GM12878 (cell line): Measurements from ENCODE around the gene RFX3. TPM values are rescaled to one million over a fixed set of nuclear protein-coding genes. Genes with fewer than 3 reads are reported as not detected.

Source experiments
- ATAC-seq: fragments of 200-7000 bp; cut with Tn5 transposase; 3 replicates; pipeline ENCODE4 v1.9.1; 2020; ENCODE audit warnings: mild to moderate bottlenecking, moderate library complexity
- BruUV-seq: library from RNA; stranded (reverse); fragments of 400-500 nt; replicated peaks from 2 replicates; lab custom pipeline; 2021; lab: Mats Ljungman, UMichigan
- CTCF ChIA-PET: fragments of 300-600 bp; sonication (Branson Sonifier 250); formaldehyde crosslinking; extraction: SDS; loops from one replicate; lab custom pipeline; 2021; ENCODE audit warnings: inconsistent platforms; lab: Yijun Ruan, JAX
- POLR2A ChIA-PET: fragments of 350-600 bp; formaldehyde crosslinking; extraction: SDS; loops from one replicate; lab custom pipeline; 2021; ENCODE audit warnings: inconsistent platforms; lab: Charles Lee
- RAD21 ChIA-PET: fragments of 300-600 bp; sonication (Branson Sonifier 250); formaldehyde crosslinking; loops from one replicate; lab custom pipeline; 2023; ENCODE audit warnings: antibody characterized with exemption; ENCODE audit not compliant: unreplicated experiment; lab: Charles Lee
- SMC1A ChIA-PET: fragments of 300-600 bp; sonication (Branson Sonifier 250); formaldehyde crosslinking; loops from one replicate; lab custom pipeline; 2023; ENCODE audit not compliant: unreplicated experiment, uncharacterized antibody; lab: Charles Lee
- DNase-seq: peaks from one replicate; pipeline ENCODE4 v3.0.0-alpha.2; 2011; ENCODE audit warnings: low read depth, low spot score
- FAIRE-seq: peaks from 3 replicates; lab custom pipeline; 2011; peaks lifted over from hg19 to GRCh38; lab: Jason Lieb, UNC
- H2AFZ ChIP-seq: 2 replicates; pipeline ENCODE4 v1.6.0; 2011; ENCODE audit warnings: low read depth, low read length, control low read depth; ENCODE audit not compliant: control insufficient read depth
- H3K27ac ChIP-seq: 2 replicates; pipeline ENCODE4 v1.5.1; 2011; ENCODE audit warnings: control low read depth; ENCODE audit not compliant: control insufficient read depth, insufficient read depth
- H3K27me3 ChIP-seq, 2 experiments: replicated peaks in 1 of 2; 2 replicates each; pipeline versions ENCODE4 v1.6.0 to v1.6.1; 2011; ENCODE audit warnings: low read length in 1 of 2; ENCODE audit not compliant: control insufficient read depth in 2 of 2, insufficient read depth in 2 of 2
- H3K36me3 ChIP-seq, 2 experiments: 2 replicates each; pipeline ENCODE4 v1.5.1; 2011; ENCODE audit warnings: low read length in 1 of 2; ENCODE audit not compliant: control insufficient read depth in 2 of 2, insufficient read depth in 2 of 2
- H3K4me1 ChIP-seq: 2 replicates; pipeline ENCODE4 v1.6.1; 2011; ENCODE audit warnings: mild to moderate bottlenecking, low read length, moderate library complexity, mixed read lengths; ENCODE audit not compliant: control insufficient read depth, insufficient read depth
- H3K4me2 ChIP-seq: 2 replicates; pipeline ENCODE4 v1.6.0; 2011; ENCODE audit warnings: control low read depth; ENCODE audit not compliant: control insufficient read depth, insufficient read depth
- H3K4me3 ChIP-seq: fragments of 200-600 bp; sonication (generic); 2 replicates; pipeline ENCODE4 v1.5.1; 2016
- H3K79me2 ChIP-seq: 2 replicates; pipeline ENCODE4 v1.6.0; 2011; ENCODE audit warnings: low read length; ENCODE audit not compliant: control insufficient read depth, insufficient read depth
- H3K9ac ChIP-seq: 2 replicates; pipeline ENCODE4 v1.8.0; 2011; ENCODE audit warnings: low read length, control low read depth, mixed read lengths; ENCODE audit not compliant: control insufficient read depth, insufficient read depth
- H3K9me3 ChIP-seq: replicated peaks from 3 replicates; pipeline ENCODE4 v1.5.1; 2011; ENCODE audit warnings: mild to moderate bottlenecking, low read length; ENCODE audit not compliant: control insufficient read depth, insufficient read depth
- H4K20me1 ChIP-seq: 2 replicates; pipeline ENCODE4 v1.6.0; 2011; ENCODE audit not compliant: control insufficient read depth, insufficient read depth
- BACH1 ChIP-seq: fragments of 450-650 bp; IDR thresholded peaks from 2 replicates; pipeline ENCODE4 v1.6.1; 2017; ENCODE audit warnings: mild to moderate bottlenecking, borderline replicate concordance
- BHLHE40 ChIP-seq, 2 experiments: fragments of 450-650 bp in 1 of 2; IDR thresholded peaks; 2 replicates each; pipeline ENCODE4 v1.6.1; 2011 to 2017; ENCODE audit warnings: low read depth in 2 of 2, borderline replicate concordance in 1 of 2, improper control_type of control experiment in 1 of 2, low read length in 1 of 2, mild to moderate bottlenecking in 1 of 2
- EED ChIP-seq: sonication (generic); IDR thresholded peaks from 2 replicates; pipeline ENCODE4 v1.6.1; 2016; ENCODE audit warnings: antibody characterized with exemption, low read depth
- GABPA ChIP-seq: IDR thresholded peaks from 2 replicates; pipeline ENCODE4 v1.6.1; 2014; ENCODE audit warnings: antibody characterized with exemption, low read depth, mild to moderate bottlenecking, inconsistent platforms
- IRF3 ChIP-seq: fragments of 450-650 bp; IDR thresholded peaks from 2 replicates; pipeline ENCODE4 v1.6.1; 2014; ENCODE audit warnings: mild to moderate bottlenecking
- IRF5 ChIP-seq: fragments of 450-650 bp; IDR thresholded peaks from 2 replicates; pipeline ENCODE4 v1.6.1; 2017; ENCODE audit warnings: borderline replicate concordance
- MEF2B ChIP-seq: fragments of 450-650 bp; IDR thresholded peaks from 2 replicates; pipeline ENCODE4 v1.6.1; 2018; ENCODE audit warnings: mild to moderate bottlenecking, moderate library complexity; ENCODE audit not compliant: partially characterized antibody, poor library complexity, severe bottlenecking
- MLLT1 ChIP-seq: fragments of 450-650 bp; IDR thresholded peaks from 2 replicates; pipeline ENCODE4 v1.6.1; 2016; ENCODE audit warnings: mild to moderate bottlenecking
- MYC ChIP-seq: IDR thresholded peaks from 2 replicates; pipeline ENCODE4 v1.6.1; 2011; ENCODE audit warnings: mild to moderate bottlenecking, low read length, moderate library complexity, inconsistent platforms; ENCODE audit not compliant: insufficient read depth, insufficient replicate concordance, insufficient read length, severe bottlenecking
- SMARCA5 ChIP-seq: fragments of 450-650 bp; IDR thresholded peaks from 2 replicates; pipeline ENCODE4 v1.6.1; 2017; ENCODE audit warnings: mild to moderate bottlenecking
- SREBF1 ChIP-seq: IDR thresholded peaks from 2 replicates; pipeline ENCODE4 v1.6.1; 2012; ENCODE audit warnings: mild to moderate bottlenecking, low read length
- STAT1 ChIP-seq: fragments of 450-650 bp; conservative IDR thresholded peaks from 2 replicates; pipeline ENCODE4 v1.6.1; 2014; ENCODE audit warnings: antibody characterized with exemption, mild to moderate bottlenecking
- SUPT20H ChIP-seq: IDR thresholded peaks from 2 replicates; pipeline ENCODE4 v1.6.1; 2011; ENCODE audit warnings: low read depth, mild to moderate bottlenecking, low read length, moderate library complexity, borderline replicate concordance; ENCODE audit not compliant: control insufficient read depth
- YY1 ChIP-seq: IDR thresholded peaks from 2 replicates; pipeline ENCODE4 v1.6.1; 2011; ENCODE audit warnings: low read depth, mild to moderate bottlenecking, low read length
- ZNF24 ChIP-seq: fragments of 450-650 bp; IDR thresholded peaks from 2 replicates; pipeline ENCODE4 v1.6.1; 2017; ENCODE audit warnings: antibody characterized with exemption, mild to moderate bottlenecking
- ZNF384 ChIP-seq: IDR thresholded peaks from 2 replicates; pipeline ENCODE4 v1.6.1; 2012; ENCODE audit warnings: low read depth, mild to moderate bottlenecking, low read length, improper control_type of control experiment, borderline replicate concordance
- WGBS: methylation state at CpG from one replicate; pipeline ENCODE4 v1.1.6; 2016; ENCODE audit warnings: low lambda C conversion rate; ENCODE audit not compliant: insufficient replicate concordance, insufficient coverage; ENCODE audit errors: missing lambda C conversion rate; 5-methylcytosine and 5-hydroxymethylcytosine counted together
- in situ Hi-C: fragments of 300-500 bp; cut with MboI; formaldehyde crosslinking; loops from 9 replicates; pipeline ENCODE4 v1.14.3; 2018; ENCODE audit warnings: mixed read lengths
- intact Hi-C: fragments of 100-400 bp; cut with micrococcal nuclease; formaldehyde crosslinking; loops from one replicate; pipeline ENCODE4 v1.14.2; 2022; ENCODE audit not compliant: unreplicated experiment
- polyA plus RNA-seq, 11 experiments: library from polyadenylated mRNA; depleted of rRNA in 4 of 11; unstranded in 6 of 11; stranded (reverse) in 5 of 11; fragments of >200 nt; fragmentation: Nextera tagmentation in 4 of 11; fragmentation: Illumina TruSeq in 1 of 11; extraction: Ambion mirVana in 4 of 11; extraction: Trizol in 1 of 11; gene quantifications; 1 replicate in 1 of 11; 2 replicates in 10 of 11; pipeline versions ENCODE4 v1.2.1 to v1.2.3, GENCODE V29; 2011 to 2016; ENCODE audit warnings: inconsistent platforms in 2 of 11, missing spikeins in 2 of 11, low read depth in 1 of 11
- total RNA-seq, 4 experiments: library from RNA; depleted of rRNA in 3 of 4; stranded (reverse); fragments of >200 nt in 3 of 4; fragmentation: Illumina TruSeq in 1 of 4; extraction: Trizol in 1 of 4; gene quantifications; 2 replicates each; pipeline versions ENCODE4 v1.2.1 to v1.2.3, GENCODE V29; 2013 to 2021

The RFX3 gene
- total and polyA plus RNA-seq, 10 of the 15 experiments (the other 5 are each of a cell fraction or from before 2014, with no cell fraction given): 1.2 to 26.4 (median 6.7) TPM

- no peak for TF ChIP-seq ZNF384
- TF ChIP-seq GABPA: no peak
- no peak for TF ChIP-seq IRF3
These were observed 116.3 kb downstream of the RFX3 start (continued) for GRCh38 chr9:3409453-3409852.

- DNase-seq (no peak), FAIRE-seq (no peak), ATAC-seq (no peak)
- RAD21 ChIA-PET: no interaction called here
- Histone ChIP-seq H3K9me3 (no peaks in the 10 kb centered on the region; the same call in 2 of the 3 replicates), H3K36me3 (no peaks in the 10 kb centered on the region), H3K4me3 (no peak overlapping the region), H3K27ac (no peak overlapping the region), H3K27me3 (no peaks in the 10 kb centered on the region), H2AFZ (no peak overlapping the region), H4K20me1 (no peaks in the 10 kb centered on the region), H3K4me2 (no peak overlapping the region), H3K9ac (no peak overlapping the region), H3K4me1 (no peaks in the 10 kb centered on the region), H3K79me2 (no peaks in the 10 kb centered on the region)
- SMC1A ChIA-PET: no interaction called here
- POLR2A ChIA-PET: no interaction called here
- WGBS: 100% methylated on average over 1 of the region's 1 CpG
- TF ChIP-seq SUPT20H (no peak), IRF5 (no peak), SREBF1 (no peak), MYC (no peak), MLLT1 (no peak), SMARCA5 (no peak), ZNF24 (no peak), EED (no peak), MEF2B (no peak), STAT1 (no peak), BHLHE40 (IDR thresholded peaks at IDR 0.05; ENCODE audit: borderline replicate concordance in 1 of 2, low read depth in 2 of 2, low read length in 1 of 2) (no peak), YY1 (no peak), BACH1 (no peak)
- BruUV-seq: no TSS peak
- intact Hi-C loops: no loop called here
- in situ Hi-C loops: no loop called here
- CTCF ChIA-PET: interaction anchor here (1.0 to 2.5 kb wide), 4 partner anchors 9 to 64 kb away, joined by 3 to 8 read pairs (median 6); no protein-coding TSS in a partner anchor
These were observed 122.5 kb downstream of the RFX3 start for GRCh38 chr9:3403315-3403714.
